ENCODE results near the gene RAB3GAP1. TPM values are rescaled to one million over a fixed set of nuclear protein-coding genes. Genes with fewer than 3 reads are reported as not detected.
"Not testable (repeated sequence)": the region's sequence is repeated elsewhere in the genome, so short reads cannot be mapped to it uniquely, and the experiment has no call there.

Gene RAB3GAP1
- total and polyA plus RNA-seq, 2 donors (not counting 1 experiment from before 2014, with no cell fraction given): 15.6 to 62.2 TPM

- ATAC-seq (ENCODE audit: low read depth) (no peak), DNase-seq (no peak)
- H3K27me3 Mint-ChIP-seq: no peaks in the 10 kb centered on the region
- TF ChIP-seq EZH2 (IDR thresholded peaks at IDR 0.05; ENCODE audit: borderline replicate concordance, insufficient read depth, low read depth, low read length, poor library complexity, severe bottlenecking): no peak
- no peak for TF ChIP-seq CTCF (IDR thresholded peaks at IDR 0.05)
- Histone ChIP-seq H4K20me1 (ENCODE audit: control insufficient read depth, insufficient read depth, low read length, poor library complexity, severe bottlenecking) (peaks cover 32% of the 10 kb centered on the region), H3K79me2 (ENCODE audit: control insufficient read depth, insufficient read depth, low read length) (peaks cover 76% of the 10 kb centered on the region), H3K27me3 (replicated peaks in 1 of 4; ENCODE audit: control extremely low read depth in 1 of 4, control insufficient read depth in 3 of 4, insufficient read depth in 4 of 4, low read length in 3 of 4) (no peaks in the 10 kb centered on the region), H3K4me1 (ENCODE audit: control insufficient read depth in 2 of 2, insufficient read depth in 2 of 2, low read length in 2 of 2) (peaks cover 0 to 4% of the 10 kb centered on the region in 2 donors), H3K9ac (ENCODE audit: low read length) (no peak overlapping the region), H3K36me3 (replicated peaks in 1 of 2; ENCODE audit: control extremely low read depth in 1 of 2, control insufficient read depth in 1 of 2, extremely low read depth in 1 of 2, insufficient read depth in 2 of 2, low read length in 1 of 2) (peaks cover 10 to 24% of the 10 kb centered on the region in 2 experiments), H3K9me3 (ENCODE audit: control extremely low read depth in 1 of 3, control insufficient read depth in 2 of 3, insufficient read depth in 1 of 3, low read length in 2 of 3) (peaks cover 0 to 10% (median 0%) of the 10 kb centered on the region in 3 donors), H3K27ac (ENCODE audit: low read length in 2 of 2) (no peak overlapping the region), H3K4me2 (replicated peaks; ENCODE audit: low read depth, low read length, poor library complexity, severe bottlenecking) (no peak overlapping the region), H3K4me3 (ENCODE audit: control extremely low read depth in 1 of 5, extremely low read depth in 1 of 5, insufficient read depth in 1 of 5, low read depth in 2 of 5, low read length in 4 of 5) (no peak overlapping the region), H2AFZ (ENCODE audit: insufficient read depth, low read depth, low read length, poor library complexity, severe bottlenecking) (no peak overlapping the region)
- ChIA-PET POLR2A (no interaction called here), CTCF (no interaction called here)
- H3K4me3 Mint-ChIP-seq: no peak overlapping the region
- H3K27ac Mint-ChIP-seq: no peak overlapping the region
- H3K9me3 Mint-ChIP-seq (ENCODE audit: insufficient read depth): peaks cover 2% of the 10 kb centered on the region
- intact Hi-C loops (cut with micrococcal nuclease): no loop called here
- peaks cover 15% of the 10 kb centered on the region for H3K4me1 Mint-ChIP-seq
These were observed 26.3 kb downstream of the RAB3GAP1 start for GRCh38 chr2:135078417-135078816.

GRCh38 chr2:135086222-135086621 is 34.1 kb downstream of the RAB3GAP1 start:
- no CpG with 5 or more reads among the region's 2 CpGs for WGBS (ENCODE audit: insufficient coverage)
- peaks cover 12 to 15% of the 10 kb centered on the region in 2 experiments for H3K36me3 ChIP-seq (replicated peaks in 1 of 2; ENCODE audit: control extremely low read depth in 1 of 2, control insufficient read depth in 1 of 2, extremely low read depth in 1 of 2, insufficient read depth in 2 of 2, low read length in 1 of 2)
- Mint-ChIP-seq H3K4me3 (no peak overlapping the region), H3K27me3 (no peaks in the 10 kb centered on the region), H3K4me1 (peaks cover 20% of the 10 kb centered on the region), H3K9me3 (ENCODE audit: insufficient read depth) (peaks cover 3% of the 10 kb centered on the region), H3K27ac (no peak overlapping the region)
- peaks cover 69% of the 10 kb centered on the region for H3K79me2 ChIP-seq (ENCODE audit: control insufficient read depth, insufficient read depth, low read length)
- no peak overlapping the region for H3K4me2 ChIP-seq (replicated peaks; ENCODE audit: low read depth, low read length, poor library complexity, severe bottlenecking)
- no peak overlapping the region for H3K9ac ChIP-seq (ENCODE audit: low read length)
- ChIA-PET POLR2A (no interaction called here), CTCF (no interaction called here)
- DNase-seq: no peak
- no peak overlapping the region for H2AFZ ChIP-seq (ENCODE audit: insufficient read depth, low read depth, low read length, poor library complexity, severe bottlenecking)
- TF ChIP-seq CTCF (IDR thresholded peaks at IDR 0.05): no peak
- no peak for TF ChIP-seq EZH2 (IDR thresholded peaks at IDR 0.05; ENCODE audit: borderline replicate concordance, insufficient read depth, low read depth, low read length, poor library complexity, severe bottlenecking)
- peaks cover 47% of the 10 kb centered on the region for H4K20me1 ChIP-seq (ENCODE audit: control insufficient read depth, insufficient read depth, low read length, poor library complexity, severe bottlenecking)
- intact Hi-C loops (cut with micrococcal nuclease): no loop called here
- no peak overlapping the region for H3K27ac ChIP-seq (ENCODE audit: low read length in 2 of 2)
- no peak overlapping the region for H3K4me3 ChIP-seq (ENCODE audit: control extremely low read depth in 1 of 5, extremely low read depth in 1 of 5, insufficient read depth in 1 of 5, low read depth in 2 of 5, low read length in 4 of 5)
- peaks cover 2 to 4% (median 3%) of the 10 kb centered on the region in 3 donors for H3K9me3 ChIP-seq (ENCODE audit: control extremely low read depth in 1 of 3, control insufficient read depth in 2 of 3, insufficient read depth in 1 of 3, low read length in 2 of 3)
- H3K4me1 ChIP-seq (ENCODE audit: control insufficient read depth in 2 of 2, insufficient read depth in 2 of 2, low read length in 2 of 2): no peaks in the 10 kb centered on the region
- H3K27me3 ChIP-seq (replicated peaks in 1 of 4; ENCODE audit: control extremely low read depth in 1 of 4, control insufficient read depth in 3 of 4, insufficient read depth in 4 of 4, low read length in 3 of 4): no peaks in the 10 kb centered on the region
- ATAC-seq (ENCODE audit: low read depth): no peak

- H3K27me3 Mint-ChIP-seq; DNase-seq; H3K27ac ChIP-seq (ENCODE audit: low read length in 2 of 2); intact Hi-C loops (cut with micrococcal nuclease); H3K9me3 Mint-ChIP-seq (ENCODE audit: insufficient read depth); ATAC-seq (ENCODE audit: low read depth); POLR2A ChIA-PET; H3K4me1 ChIP-seq (ENCODE audit: control insufficient read depth in 2 of 2, insufficient read depth in 2 of 2, low read length in 2 of 2); H3K4me2 ChIP-seq (replicated peaks; ENCODE audit: low read depth, low read length, poor library complexity, severe bottlenecking); H2AFZ ChIP-seq (ENCODE audit: insufficient read depth, low read depth, low read length, poor library complexity, severe bottlenecking); H3K4me3 Mint-ChIP-seq; H3K4me3 ChIP-seq (ENCODE audit: control extremely low read depth in 1 of 5, extremely low read depth in 1 of 5, insufficient read depth in 1 of 5, low read depth in 2 of 5, low read length in 4 of 5); CTCF ChIA-PET; H3K27me3 ChIP-seq (replicated peaks in 1 of 4; ENCODE audit: control extremely low read depth in 1 of 4, control insufficient read depth in 3 of 4, insufficient read depth in 4 of 4, low read length in 3 of 4); H3K9me3 ChIP-seq (ENCODE audit: control extremely low read depth in 1 of 3, control insufficient read depth in 2 of 3, insufficient read depth in 1 of 3, low read length in 2 of 3); H3K9ac ChIP-seq (ENCODE audit: low read length); H3K27ac Mint-ChIP-seq: not testable (repeated sequence)
- peaks cover 35% of the 10 kb centered on the region for H4K20me1 ChIP-seq (ENCODE audit: control insufficient read depth, insufficient read depth, low read length, poor library complexity, severe bottlenecking)
- H3K36me3 ChIP-seq (replicated peaks in 1 of 2; ENCODE audit: control extremely low read depth in 1 of 2, control insufficient read depth in 1 of 2, extremely low read depth in 1 of 2, insufficient read depth in 2 of 2, low read length in 1 of 2): peaks cover 12 to 22% of the 10 kb centered on the region in 2 experiments
- H3K79me2 ChIP-seq (ENCODE audit: control insufficient read depth, insufficient read depth, low read length): peaks cover 37% of the 10 kb centered on the region
- WGBS (ENCODE audit: insufficient coverage): no CpG with 5 or more reads among the region's 4 CpGs
- peaks cover 17% of the 10 kb centered on the region for H3K4me1 Mint-ChIP-seq
These were observed 37.5 kb downstream of the RAB3GAP1 start for GRCh38 chr2:135089597-135089996.
